IMR-90 (cell line): ENCODE results near the gene URI1.

Experiments used
- CEBPB ChIP-seq: IDR thresholded peaks from 2 replicates; pipeline ENCODE4 v1.6.1; 2012; ENCODE audit warnings: low read depth, low read length, improper control_type of control experiment
- CTCF ChIP-seq: conservative IDR thresholded peaks from 2 replicates; pipeline ENCODE4 v1.5.1; 2012; ENCODE audit warnings: mild to moderate bottlenecking, low read depth, low read length, improper control_type of control experiment
- ELK1 ChIP-seq: fragments of 150-350 bp; IDR thresholded peaks from 2 replicates; pipeline ENCODE4 v1.6.1; 2016; ENCODE audit warnings: low read depth, mild to moderate bottlenecking, low read length, moderate library complexity, borderline replicate concordance
- FOS ChIP-seq: fragments of 150-350 bp; IDR thresholded peaks from 2 replicates; pipeline ENCODE4 v1.6.1; 2016; ENCODE audit warnings: low read depth, low read length
- MAFK ChIP-seq: IDR thresholded peaks from 2 replicates; pipeline ENCODE4 v1.6.1; 2012; ENCODE audit warnings: low read depth, low read length, improper control_type of control experiment
- MAZ ChIP-seq: IDR thresholded peaks from 2 replicates; pipeline ENCODE4 v1.6.1; 2012; ENCODE audit warnings: low read depth, mild to moderate bottlenecking, low read length, improper control_type of control experiment, moderate library complexity, borderline replicate concordance
- MXI1 ChIP-seq: IDR thresholded peaks from 2 replicates; pipeline ENCODE4 v1.6.1; 2012; ENCODE audit warnings: low read depth, mild to moderate bottlenecking, low read length, moderate library complexity, borderline replicate concordance
- NFE2L2 ChIP-seq: fragments of 150-350 bp; IDR thresholded peaks from 2 replicates; pipeline ENCODE4 v1.6.1; 2016; ENCODE audit warnings: low read depth, mild to moderate bottlenecking, low read length
- POLR2A ChIP-seq: IDR thresholded peaks from 2 replicates; pipeline ENCODE4 v1.6.1; 2012; ENCODE audit warnings: mild to moderate bottlenecking, low read depth, low read length
- RAD21 ChIP-seq: IDR thresholded peaks from 2 replicates; pipeline ENCODE4 v1.6.1; 2012; ENCODE audit warnings: low read length, improper control_type of control experiment
- RCOR1 ChIP-seq: IDR thresholded peaks from 2 replicates; pipeline ENCODE4 v1.6.1; 2012; ENCODE audit warnings: mild to moderate bottlenecking, low read length, improper control_type of control experiment; ENCODE audit not compliant: insufficient replicate concordance
- RFX5 ChIP-seq: IDR thresholded peaks from 2 replicates; pipeline ENCODE4 v1.8.0; 2012; ENCODE audit warnings: low read depth, mild to moderate bottlenecking, low read length, moderate library complexity
- SMC3 ChIP-seq: fragments of 150-350 bp; IDR thresholded peaks from 2 replicates; pipeline ENCODE4 v1.6.1; 2016; ENCODE audit warnings: low read depth, mild to moderate bottlenecking, antibody characterized with exemption, low read length, moderate library complexity
- USF2 ChIP-seq: fragments of 150-350 bp; IDR thresholded peaks from 2 replicates; pipeline ENCODE4 v1.6.1; 2017; ENCODE audit warnings: mild to moderate bottlenecking, antibody characterized with exemption, low read length, low read depth

- TF ChIP-seq RAD21 (no peak), CTCF (no peak), POLR2A (no peak), RFX5 (no peak), NFE2L2 (no peak), MAFK (no peak), USF2 (no peak), MXI1 (no peak), MAZ (no peak), ELK1 (no peak), CEBPB (no peak), SMC3 (no peak), RCOR1 (no peak), FOS (no peak)
These were observed 1.6 kb downstream of the URI1 start for GRCh38 chr19:29943615-29944014.
